Breast epithelium (tissue), 3 donors: ENCODE data around the gene ZC3H7B.

Experiments
- POLR2A ChIP-seq: fragments of 450-650 bp; IDR thresholded peaks from one replicate; pipeline ENCODE4 v1.6.1; 2016; ENCODE audit warnings: antibody characterized with exemption, mild to moderate bottlenecking, moderate library complexity
- POLR2AphosphoS5 ChIP-seq, 3 donors: sonication (generic); formaldehyde crosslinking; IDR thresholded peaks; one replicate each; pipeline ENCODE4 v1.6.1; 2017; ENCODE audit warnings: antibody characterized with exemption in 3 of 3

DNA sequence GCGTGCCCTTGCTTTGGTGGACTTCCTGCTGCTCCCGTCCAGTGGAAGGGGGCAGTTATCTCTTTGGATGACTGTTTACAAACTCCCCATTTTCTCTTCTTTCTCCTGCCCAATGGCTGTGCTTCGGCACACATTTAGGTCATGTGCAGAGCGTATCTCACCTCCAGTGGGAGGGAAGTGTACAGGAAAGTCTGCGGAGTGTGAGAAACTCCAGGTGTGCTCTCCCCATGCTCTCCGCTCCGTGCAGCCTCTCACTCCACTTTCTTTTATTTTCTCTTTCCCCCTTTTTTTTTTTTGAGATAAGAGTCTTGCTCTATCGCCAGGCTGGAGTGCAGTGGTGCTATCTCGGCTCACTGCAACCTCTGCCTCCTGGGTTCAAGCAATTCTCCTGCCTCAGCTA is 68.5 kb downstream of the ZC3H7B start:
- no peak for TF ChIP-seq POLR2A
- no peak for TF ChIP-seq POLR2AphosphoS5 (IDR thresholded peaks at IDR 0.05)
